NCI-H2081 (cell line): Measurements from ENCODE around the gene XPNPEP3.
"Not testable (repeated sequence)": the region's sequence is repeated elsewhere in the genome, so short reads cannot be mapped to it uniquely, and the experiment has no call there.

Experiments used
- DNase-seq, 2 experiments: peaks; one replicate each; lab custom pipeline; 2025; lab: John Stamatoyannopoulos, UW

The XPNPEP3 gene

GRCh38 chr22:40857309-40857855, 434 bp downstream of the XPNPEP3 start:
- no peak for DNase-seq

DNA sequence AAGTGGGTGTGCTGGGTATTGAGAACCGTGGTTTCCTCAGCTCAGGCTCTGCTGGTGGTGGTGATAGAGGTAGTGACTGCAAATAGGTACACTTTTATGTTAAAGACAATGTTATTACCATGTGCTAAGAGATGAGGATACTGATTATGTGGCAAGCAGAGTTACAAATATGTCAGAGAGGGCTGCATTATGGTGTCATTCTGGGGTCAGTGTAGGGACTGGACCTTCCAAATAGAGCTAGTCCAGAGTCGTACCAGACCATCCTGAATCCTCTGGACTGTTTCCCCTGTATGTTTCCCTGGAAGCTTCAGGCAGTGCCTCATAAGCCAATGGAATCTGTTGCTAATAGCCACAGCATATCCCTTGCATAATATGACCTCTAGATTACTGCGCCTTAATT, 5.1 kb downstream of the XPNPEP3 start, which contains the start of gene DNAJB7:
TSS of gene DNAJB7 (minus strand) at position 101 of the 400 bp plus-strand sequence. CDS start 119 bp downstream, outside the sequence.
- DNase-seq, result no peak

DNA sequence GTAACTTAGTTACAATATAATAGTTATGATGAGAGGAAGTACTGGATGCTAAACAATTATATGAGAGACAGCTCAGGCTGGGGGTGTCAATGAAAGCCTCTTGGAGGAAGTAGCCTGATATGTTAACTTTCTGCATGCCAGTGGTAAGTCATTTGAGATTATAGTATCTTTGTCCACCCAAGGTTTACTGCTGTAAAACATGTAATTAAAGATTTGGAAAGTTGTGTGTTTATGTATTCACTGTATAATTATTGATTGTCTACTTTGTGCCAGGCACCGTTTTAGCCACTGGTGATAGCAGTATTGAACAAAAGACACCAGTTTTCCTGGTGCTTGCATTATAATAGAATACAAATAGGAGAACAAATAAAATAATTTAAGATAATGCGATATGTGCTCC, 5.6 kb downstream of the XPNPEP3 start:
- no peak for DNase-seq

DNA sequence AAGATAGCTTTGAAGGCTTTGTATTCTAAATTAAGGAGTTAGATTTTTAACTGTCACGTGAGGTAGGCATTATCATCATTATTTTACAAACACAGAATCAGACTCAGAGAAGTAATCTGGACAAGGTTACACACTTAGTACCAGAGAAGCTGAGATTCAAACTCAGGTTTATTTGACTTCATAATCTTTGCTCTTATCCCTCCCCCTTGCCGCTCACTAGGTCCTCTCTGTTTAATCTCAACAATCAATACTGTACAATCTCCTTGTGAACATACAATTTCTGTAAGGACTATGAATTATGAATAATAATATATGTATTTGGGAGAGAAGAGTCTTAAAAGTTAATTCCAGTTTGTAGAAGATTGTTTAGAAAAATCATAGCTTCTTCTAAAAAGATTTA, 10.2 kb downstream of the XPNPEP3 start:
- no peak for DNase-seq

GRCh38 chr22:40868379-40868778, 11.4 kb downstream of the XPNPEP3 start:
- not testable (repeated sequence) for DNase-seq

- DNase-seq, result no peak
Measured at GRCh38 chr22:40874016-40874415, 17.1 kb downstream of the XPNPEP3 start.

- DNase-seq, result no peak
Measured at GRCh38 chr22:40875111-40875510, 18.2 kb downstream of the XPNPEP3 start.

GRCh38 chr22:40876907-40877306, 20.0 kb downstream of the XPNPEP3 start:
- no peak for DNase-seq

DNA sequence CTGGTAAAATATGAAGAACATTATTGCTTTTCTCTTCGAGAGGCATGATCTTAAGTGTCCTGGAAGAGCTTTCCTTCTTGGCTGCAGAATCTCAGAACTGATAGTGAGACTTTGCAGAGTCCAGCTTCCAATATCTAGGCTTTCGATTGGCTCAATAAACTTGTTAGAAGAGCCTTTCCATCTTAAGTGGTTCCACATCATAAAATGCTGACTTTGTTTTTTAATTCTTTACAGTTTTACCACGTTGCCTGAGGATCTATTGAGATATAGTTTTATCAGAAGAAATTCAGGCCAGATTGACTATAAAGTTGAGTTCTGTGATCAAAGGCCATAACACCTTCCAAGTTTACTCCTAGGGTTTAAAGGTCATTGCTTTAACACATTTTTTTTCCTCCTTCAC, 20.5 kb downstream of the XPNPEP3 start:
- DNase-seq, result no peak

DNA sequence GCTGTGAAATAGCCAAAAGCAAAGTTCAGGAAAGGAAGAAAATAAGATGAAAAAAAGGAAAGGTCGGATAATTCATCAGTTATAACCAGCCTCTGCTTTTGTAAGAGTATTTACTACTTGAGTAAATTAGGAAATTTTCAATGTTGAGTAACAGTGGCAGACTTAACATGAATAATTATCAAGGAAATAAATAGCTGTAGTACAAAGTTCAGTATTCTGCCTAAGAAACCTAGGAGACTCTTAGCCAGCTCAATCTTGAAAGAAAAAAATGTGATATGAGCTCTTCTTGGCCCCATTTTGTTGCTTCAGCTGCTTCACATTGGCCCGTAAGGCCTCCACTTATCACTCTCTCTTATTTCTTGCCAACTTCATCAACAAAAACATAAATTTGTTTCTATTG, 22.0 kb downstream of the XPNPEP3 start:
- no peak for DNase-seq

DNA sequence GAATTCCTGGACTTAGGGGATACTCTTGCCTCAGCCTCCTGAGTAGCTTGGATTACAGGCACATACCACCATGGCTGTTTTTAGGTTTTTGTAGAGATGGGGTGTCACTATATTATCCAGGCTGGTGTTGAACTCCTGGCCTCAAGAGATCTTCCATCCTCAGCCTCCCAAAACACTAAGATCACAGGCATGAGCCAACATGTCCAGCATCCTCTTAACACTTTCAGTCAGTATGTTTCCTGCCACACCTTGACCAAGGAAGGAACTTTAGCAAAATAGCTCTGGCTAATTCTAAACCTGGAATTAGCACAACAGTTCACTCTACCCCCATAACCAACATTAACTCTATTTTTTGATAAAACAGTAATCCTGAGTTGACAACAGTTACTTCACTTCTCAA, 32.2 kb downstream of the XPNPEP3 start:
- DNase-seq, result no peak

GRCh38 chr22:40890881-40891280, 33.9 kb downstream of the XPNPEP3 start:
- no peak for DNase-seq

- no peak for DNase-seq
Measured at GRCh38 chr22:40894417-40894816, 37.5 kb downstream of the XPNPEP3 start.

DNA sequence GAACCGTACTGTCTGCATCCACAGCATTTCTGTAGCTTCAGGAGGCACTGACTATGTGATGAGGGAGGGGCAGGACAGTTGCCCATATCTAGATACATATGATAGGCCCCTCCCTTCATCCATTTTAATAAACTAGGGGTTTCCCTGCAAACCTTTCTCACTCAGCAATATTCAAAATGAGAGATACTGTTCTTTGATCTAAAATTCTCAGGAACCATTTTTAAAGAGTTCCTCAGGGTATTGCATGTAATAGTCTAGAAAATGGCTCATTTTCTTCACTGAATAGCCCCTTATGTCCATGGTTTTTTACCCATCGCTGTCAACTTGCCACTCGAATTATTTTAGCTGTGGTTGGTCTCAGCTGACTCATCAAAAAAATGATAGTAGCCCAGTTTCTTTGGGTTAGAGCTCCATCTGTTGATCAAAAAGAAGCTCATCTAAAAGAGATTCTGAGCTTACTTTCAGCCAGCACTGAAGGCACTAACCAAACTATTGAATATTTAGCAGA, 42.0 kb downstream of the XPNPEP3 start:
- peak; percentile 51 for DNase-seq

DNA sequence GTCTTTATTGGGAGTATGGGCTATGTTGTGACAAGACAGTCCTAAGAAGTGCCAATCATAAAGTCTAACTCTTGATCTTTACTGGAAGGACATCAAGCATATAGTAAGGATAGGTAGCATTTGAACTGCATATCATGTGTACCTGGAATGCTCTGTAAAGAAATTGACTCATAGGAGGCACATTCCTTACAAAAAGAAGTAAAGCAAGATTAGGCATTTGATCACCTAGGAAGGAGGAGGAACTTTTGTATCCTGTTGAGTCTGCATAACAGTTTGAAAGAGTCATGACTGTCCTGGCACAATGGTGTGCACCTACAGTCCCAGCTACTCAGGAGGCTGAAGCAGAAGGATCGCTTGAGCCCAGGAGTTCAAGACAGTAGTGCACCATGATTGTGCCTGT, 47.2 kb downstream of the XPNPEP3 start:
- no peak for DNase-seq

- DNase-seq, result no peak
Measured at GRCh38 chr22:40908895-40909294, 51.9 kb downstream of the XPNPEP3 start.

GRCh38 chr22:40911772-40912171, 54.8 kb downstream of the XPNPEP3 start:
- DNase-seq, result no peak

DNA sequence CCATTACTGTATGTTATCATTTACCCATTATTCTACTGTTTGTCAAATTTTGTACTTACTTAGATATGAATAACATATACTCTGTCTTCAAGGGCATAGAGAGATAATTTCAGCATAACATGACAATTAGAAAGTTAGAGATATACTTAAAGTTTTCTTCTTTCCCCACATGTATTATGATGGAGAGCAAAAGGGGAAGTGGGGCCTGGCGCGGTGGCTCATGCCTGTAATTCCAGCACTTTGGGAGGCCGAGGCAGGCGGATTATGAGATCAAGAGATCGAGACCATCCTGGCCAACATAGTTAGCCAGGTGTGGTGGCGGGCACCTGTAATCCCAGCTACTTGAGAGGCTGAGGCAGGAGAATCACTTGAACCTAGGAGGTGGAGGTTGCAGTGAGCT, 56.0 kb downstream of the XPNPEP3 start:
- not testable (repeated sequence) for DNase-seq

GRCh38 chr22:40919446-40919845, 62.5 kb downstream of the XPNPEP3 start:
- no peak for DNase-seq

DNA sequence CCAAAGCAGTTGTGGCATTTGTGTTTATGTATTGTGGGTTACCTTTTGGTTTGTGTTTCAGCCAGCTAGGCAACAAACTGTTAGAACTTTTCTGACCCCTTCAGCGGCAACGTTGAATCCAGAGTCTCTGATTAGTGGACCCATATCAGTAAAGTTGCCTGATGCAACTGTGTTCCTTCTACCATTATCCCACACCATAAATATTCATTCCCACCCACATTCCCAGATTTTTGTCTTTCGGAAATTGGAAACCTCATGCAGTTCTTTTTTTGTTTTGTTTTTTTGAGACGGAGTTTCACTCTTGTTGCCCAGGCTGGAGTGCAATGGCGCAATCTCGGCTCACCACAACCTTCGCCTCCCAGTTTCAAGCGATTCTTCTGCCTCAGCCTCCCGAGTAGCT, 63.6 kb downstream of the XPNPEP3 start:
- DNase-seq, result no peak

- DNase-seq, result peak; percentile 29 to 39
Measured at GRCh38 chr22:40922484-40923303, 65.7 kb downstream of the XPNPEP3 start.

GRCh38 chr22:40928657-40929056, 71.7 kb downstream of the XPNPEP3 start:
- no peak for DNase-seq

GRCh38 chr22:40932396-40932795, 75.4 kb downstream of the XPNPEP3 start:
- DNase-seq, result no peak
